Ishikawa (cell line): ENCODE results near the gene FGF2.

ENCODE experiments used
- CEBPB ChIP-seq: IDR thresholded peaks from 2 replicates; pipeline ENCODE4 v1.6.1; 2012
- CREB1 ChIP-seq: IDR thresholded peaks from 2 replicates; pipeline ENCODE4 v1.6.1; 2012; ENCODE audit warnings: low read depth
- EGR1 ChIP-seq: IDR thresholded peaks from 2 replicates; pipeline ENCODE4 v1.6.1; 2012
- EP300 ChIP-seq: IDR thresholded peaks from 2 replicates; pipeline ENCODE4 v1.6.1; 2012; ENCODE audit warnings: borderline replicate concordance
- FOXM1 ChIP-seq: IDR thresholded peaks from 2 replicates; pipeline ENCODE4 v1.6.1; 2012; ENCODE audit warnings: low read depth, borderline replicate concordance
- NFIC ChIP-seq: IDR thresholded peaks from 2 replicates; pipeline ENCODE4 v1.6.1; 2012
- RAD21 ChIP-seq: IDR thresholded peaks from 2 replicates; pipeline ENCODE4 v1.6.1; 2012; ENCODE audit warnings: low read depth
- TAF1 ChIP-seq: IDR thresholded peaks from 2 replicates; pipeline ENCODE4 v1.6.1; 2012; ENCODE audit warnings: low read depth, mild to moderate bottlenecking
- TCF12 ChIP-seq: IDR thresholded peaks from 2 replicates; pipeline ENCODE4 v1.6.1; 2012; ENCODE audit warnings: low read depth
- TEAD4 ChIP-seq: IDR thresholded peaks from 2 replicates; pipeline ENCODE4 v1.6.1; 2012
- YY1 ChIP-seq: IDR thresholded peaks from 2 replicates; pipeline ENCODE4 v1.6.1; 2012; ENCODE audit warnings: low read depth
- ZBTB7A ChIP-seq: IDR thresholded peaks from 2 replicates; pipeline ENCODE4 v1.6.1; 2012; ENCODE audit warnings: low read depth
- TF ChIP-seq, protein P1 (sequence below): IDR thresholded peaks from 2 replicates; pipeline ENCODE4 v1.6.1; 2012; ENCODE audit warnings: low read depth, mild to moderate bottlenecking
- TF ChIP-seq, protein P2 (sequence below): IDR thresholded peaks from 2 replicates; pipeline ENCODE4 v1.6.1; 2012
- TF ChIP-seq, protein P3 (sequence below): IDR thresholded peaks from 2 replicates; pipeline ENCODE4 v1.6.1; 2012

Gene FGF2

DNA sequence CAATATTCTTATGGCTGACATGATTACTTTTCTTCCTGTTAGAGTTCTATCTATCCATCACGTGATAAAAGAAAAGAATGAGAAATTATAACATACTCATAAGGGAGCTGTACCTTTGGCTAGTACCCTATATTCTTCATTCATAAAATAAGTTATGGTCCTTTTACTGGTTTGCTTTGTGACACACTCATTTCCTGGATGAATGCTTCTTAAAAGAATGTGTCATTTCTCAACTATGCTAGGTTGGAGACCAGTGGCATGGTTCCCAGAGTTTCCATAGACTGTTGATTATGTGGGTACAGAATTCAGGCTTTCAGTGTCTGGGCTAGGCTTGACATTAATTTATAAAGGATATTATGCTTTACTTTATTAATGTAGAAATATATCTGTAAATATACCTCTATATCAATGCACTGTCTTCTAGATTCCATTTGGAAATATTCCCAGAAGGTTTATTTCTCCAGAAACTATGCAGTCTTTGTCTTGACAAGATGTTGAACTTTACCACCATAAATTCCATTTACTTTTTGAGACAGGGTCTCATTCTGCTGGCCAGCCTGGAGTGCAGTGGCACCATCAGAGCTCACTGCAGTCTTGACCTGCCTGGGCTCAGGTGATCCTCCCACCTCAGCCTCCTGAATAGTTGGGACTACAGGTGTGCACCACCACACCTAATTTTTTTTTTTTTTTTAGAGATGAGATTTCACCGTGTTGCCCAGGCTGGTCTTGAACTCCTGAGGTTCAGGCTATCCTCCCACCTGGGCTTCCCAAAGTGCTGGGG lies 71.9 kb downstream of the FGF2 start:
- peak; percentile 85 for TF ChIP-seq TEAD4
- TF ChIP-seq EP300, result peak; percentile 79; the same call in 1 of the 2 replicates
- no peak for TF ChIP-seq YY1
- TF ChIP-seq, protein P1, sequence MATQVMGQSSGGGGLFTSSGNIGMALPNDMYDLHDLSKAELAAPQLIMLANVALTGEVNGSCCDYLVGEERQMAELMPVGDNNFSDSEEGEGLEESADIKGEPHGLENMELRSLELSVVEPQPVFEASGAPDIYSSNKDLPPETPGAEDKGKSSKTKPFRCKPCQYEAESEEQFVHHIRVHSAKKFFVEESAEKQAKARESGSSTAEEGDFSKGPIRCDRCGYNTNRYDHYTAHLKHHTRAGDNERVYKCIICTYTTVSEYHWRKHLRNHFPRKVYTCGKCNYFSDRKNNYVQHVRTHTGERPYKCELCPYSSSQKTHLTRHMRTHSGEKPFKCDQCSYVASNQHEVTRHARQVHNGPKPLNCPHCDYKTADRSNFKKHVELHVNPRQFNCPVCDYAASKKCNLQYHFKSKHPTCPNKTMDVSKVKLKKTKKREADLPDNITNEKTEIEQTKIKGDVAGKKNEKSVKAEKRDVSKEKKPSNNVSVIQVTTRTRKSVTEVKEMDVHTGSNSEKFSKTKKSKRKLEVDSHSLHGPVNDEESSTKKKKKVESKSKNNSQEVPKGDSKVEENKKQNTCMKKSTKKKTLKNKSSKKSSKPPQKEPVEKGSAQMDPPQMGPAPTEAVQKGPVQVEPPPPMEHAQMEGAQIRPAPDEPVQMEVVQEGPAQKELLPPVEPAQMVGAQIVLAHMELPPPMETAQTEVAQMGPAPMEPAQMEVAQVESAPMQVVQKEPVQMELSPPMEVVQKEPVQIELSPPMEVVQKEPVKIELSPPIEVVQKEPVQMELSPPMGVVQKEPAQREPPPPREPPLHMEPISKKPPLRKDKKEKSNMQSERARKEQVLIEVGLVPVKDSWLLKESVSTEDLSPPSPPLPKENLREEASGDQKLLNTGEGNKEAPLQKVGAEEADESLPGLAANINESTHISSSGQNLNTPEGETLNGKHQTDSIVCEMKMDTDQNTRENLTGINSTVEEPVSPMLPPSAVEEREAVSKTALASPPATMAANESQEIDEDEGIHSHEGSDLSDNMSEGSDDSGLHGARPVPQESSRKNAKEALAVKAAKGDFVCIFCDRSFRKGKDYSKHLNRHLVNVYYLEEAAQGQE, result no peak
- peak; percentile 55; the same call in 1 of the 2 replicates for TF ChIP-seq TCF12
- TF ChIP-seq CEBPB, result 0 out of 2 replicates have a peak, but pooled peaks have one; percentile 4
- TF ChIP-seq EGR1, result no peak
- no peak for TF ChIP-seq TAF1
- TF ChIP-seq, protein P2, sequence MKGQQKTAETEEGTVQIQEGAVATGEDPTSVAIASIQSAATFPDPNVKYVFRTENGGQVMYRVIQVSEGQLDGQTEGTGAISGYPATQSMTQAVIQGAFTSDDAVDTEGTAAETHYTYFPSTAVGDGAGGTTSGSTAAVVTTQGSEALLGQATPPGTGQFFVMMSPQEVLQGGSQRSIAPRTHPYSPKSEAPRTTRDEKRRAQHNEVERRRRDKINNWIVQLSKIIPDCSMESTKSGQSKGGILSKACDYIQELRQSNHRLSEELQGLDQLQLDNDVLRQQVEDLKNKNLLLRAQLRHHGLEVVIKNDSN, result peak; percentile 69
- TF ChIP-seq FOXM1, result peak; percentile 60; the same call in 1 of the 2 replicates
- TF ChIP-seq RAD21, result no peak
- TF ChIP-seq NFIC, result peak; percentile 86
- TF ChIP-seq, protein P3, sequence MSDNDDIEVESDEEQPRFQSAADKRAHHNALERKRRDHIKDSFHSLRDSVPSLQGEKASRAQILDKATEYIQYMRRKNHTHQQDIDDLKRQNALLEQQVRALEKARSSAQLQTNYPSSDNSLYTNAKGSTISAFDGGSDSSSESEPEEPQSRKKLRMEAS, result no peak
- no peak for TF ChIP-seq CREB1
- TF ChIP-seq ZBTB7A, result no peak

DNA sequence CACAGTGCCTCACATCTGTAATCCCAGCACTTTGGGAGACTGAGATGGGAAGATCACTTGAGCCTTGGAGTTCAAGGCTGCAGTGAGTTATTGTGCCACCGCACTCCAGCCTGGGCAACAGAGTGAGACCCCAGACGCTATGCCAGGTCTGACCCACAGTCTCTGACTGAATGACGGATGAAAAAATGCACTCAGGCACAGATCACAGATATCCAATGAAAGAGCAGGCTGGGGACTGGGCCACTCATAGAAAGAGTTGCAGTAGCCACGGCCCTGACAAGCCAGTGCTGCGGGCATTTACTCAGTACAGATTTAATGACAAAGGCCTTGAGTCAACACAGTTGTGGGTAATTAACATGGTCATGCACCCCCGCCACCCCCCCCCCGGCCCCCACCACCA lies 73.1 kb downstream of the FGF2 start:
- TF ChIP-seq, protein P2, result no peak
- TF ChIP-seq RAD21 (no peak), TCF12 (no peak)

DNA sequence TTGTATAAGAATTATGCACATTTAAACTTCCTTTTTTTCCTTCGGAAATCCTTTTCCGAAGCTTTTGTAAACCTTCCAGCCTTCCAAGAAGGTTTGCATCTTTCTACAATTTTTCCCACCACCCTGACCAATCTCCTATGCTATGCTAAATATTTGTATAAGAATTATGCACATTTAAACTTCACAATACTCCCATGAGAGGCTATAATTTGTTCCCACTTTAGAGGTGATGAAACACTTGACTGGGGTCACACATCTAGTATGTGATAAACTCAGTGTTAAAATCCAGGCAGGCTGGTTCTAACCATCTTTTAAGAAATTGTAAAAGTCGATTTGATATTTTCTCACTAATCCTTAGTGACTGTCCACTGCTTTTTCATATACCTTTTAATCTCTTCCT lies 73.7 kb downstream of the FGF2 start:
- TF ChIP-seq YY1 (no peak), EP300 (no peak), TAF1 (no peak), FOXM1 (no peak), TEAD4 (no peak), TCF12 (no peak), EGR1 (no peak), RAD21 (no peak), CREB1 (no peak), NFIC (no peak), CEBPB (no peak), ZBTB7A (no peak)
- TF ChIP-seq, protein P2, result no peak
- TF ChIP-seq, protein P3, result no peak
- TF ChIP-seq, protein P1, result no peak

DNA sequence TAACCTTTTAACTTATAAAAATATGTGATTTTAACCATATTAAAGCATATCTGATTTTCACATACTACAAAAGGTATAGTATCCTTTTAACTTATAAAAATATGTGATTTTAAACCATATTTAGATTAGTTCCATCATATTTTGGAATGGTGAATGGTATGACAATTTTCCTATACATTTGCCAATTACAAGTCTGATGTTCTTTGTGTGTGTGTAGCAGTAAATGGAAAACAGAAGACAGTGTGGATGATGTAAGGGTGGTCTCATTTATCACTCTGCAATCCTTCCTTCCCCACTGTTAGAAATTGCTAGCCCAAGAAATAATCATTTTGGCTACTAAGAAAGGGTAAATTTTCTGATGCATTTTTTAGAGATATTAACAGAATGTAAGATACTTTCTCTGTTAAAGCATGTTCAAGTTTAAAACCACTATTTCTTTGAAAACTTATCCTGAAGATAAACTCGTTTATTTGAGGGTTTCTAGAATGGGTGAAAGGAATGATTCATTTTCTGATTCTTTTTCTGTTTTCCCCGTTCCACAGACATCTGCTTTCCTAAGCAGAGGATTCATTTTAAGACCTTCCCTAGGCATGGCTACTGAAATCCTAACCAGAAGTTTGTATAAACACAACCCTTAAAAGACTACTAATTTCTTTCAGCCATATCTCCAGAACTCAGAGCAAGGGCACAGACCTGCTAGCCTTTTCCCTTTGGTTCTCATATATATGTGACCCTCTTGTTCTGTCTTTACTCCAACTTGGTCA lies 74.8 kb downstream of the FGF2 start:
- no peak for TF ChIP-seq EGR1
- no peak for TF ChIP-seq TCF12
- TF ChIP-seq EP300, result no peak
- TF ChIP-seq ZBTB7A, result no peak
- TF ChIP-seq CREB1, result no peak
- no peak for TF ChIP-seq RAD21
- TF ChIP-seq TAF1, result no peak
- TF ChIP-seq, protein P3, result no peak
- TF ChIP-seq, protein P2, result no peak
- no peak for TF ChIP-seq FOXM1
- no peak for TF ChIP-seq TEAD4
- TF ChIP-seq, protein P1, result no peak
- TF ChIP-seq NFIC, result no peak
- TF ChIP-seq YY1, result no peak
- TF ChIP-seq CEBPB, result no peak
